IPS-18a (cell line): Measurements from ENCODE around the gene BMERB1.
"Not testable (repeated sequence)": the region's sequence is repeated elsewhere in the genome, so short reads cannot be mapped to it uniquely, and the experiment has no call there.

Experiments used
- H3K27ac ChIP-seq: one replicate; pipeline ENCODE4 v1.5.1; 2013; ENCODE audit warnings: low read length
- H3K27me3 ChIP-seq: one replicate; pipeline ENCODE4 v1.6.1; 2013; ENCODE audit warnings: mild to moderate bottlenecking, low read length; ENCODE audit not compliant: control insufficient read depth, insufficient read depth
- H3K36me3 ChIP-seq: one replicate; pipeline ENCODE4 v1.6.1; 2013; ENCODE audit warnings: low read depth, low read length; ENCODE audit not compliant: control insufficient read depth
- H3K4me1 ChIP-seq: one replicate; pipeline ENCODE4 v1.6.1; 2013; ENCODE audit warnings: low read depth, low read length; ENCODE audit not compliant: control insufficient read depth
- H3K4me3 ChIP-seq: one replicate; pipeline ENCODE4 v1.5.1; 2013; ENCODE audit warnings: low read length
- H3K9ac ChIP-seq: one replicate; pipeline ENCODE4 v1.6.1; 2013; ENCODE audit warnings: mild to moderate bottlenecking, low read length, moderate library complexity
- H3K9me3 ChIP-seq: one replicate; pipeline ENCODE4 v1.6.1; 2013; ENCODE audit warnings: low read depth, low read length; ENCODE audit not compliant: control insufficient read depth

Gene BMERB1

DNA sequence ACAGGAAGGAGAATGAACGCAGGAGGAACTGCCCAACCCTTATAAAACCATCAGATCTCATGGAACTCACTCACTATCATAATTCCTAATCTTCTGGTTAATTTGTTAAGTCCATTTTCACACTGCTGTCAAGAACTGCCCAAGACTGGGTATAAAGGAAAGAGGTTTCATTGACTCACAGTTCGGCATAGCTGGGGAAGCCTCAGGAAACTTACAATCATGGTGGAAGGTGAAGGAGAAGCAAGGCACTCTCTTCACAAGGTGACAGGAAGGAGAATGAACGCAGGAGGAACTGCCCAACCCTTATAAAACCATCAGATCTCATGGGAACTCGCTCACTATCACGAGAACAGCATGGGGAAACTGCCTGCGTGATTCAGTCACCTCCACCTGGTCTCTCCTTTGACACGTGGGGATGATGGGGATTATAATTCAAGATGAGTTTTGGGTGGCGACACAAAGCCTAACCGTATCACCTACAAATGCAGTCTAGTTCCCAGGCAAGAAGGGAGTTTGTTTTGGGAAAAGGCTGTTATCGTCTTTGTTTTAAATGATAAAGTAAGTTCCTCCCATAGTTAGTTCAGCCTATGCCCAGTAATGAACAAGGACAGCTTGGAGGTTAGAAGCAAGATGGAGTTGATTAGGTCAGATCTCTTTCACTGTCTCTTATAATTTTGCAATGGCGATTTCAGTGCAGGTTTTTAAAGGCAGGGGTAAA lies 139.7 kb downstream of the BMERB1 start:
- H3K9me3 ChIP-seq, H3K36me3 ChIP-seq, H3K27me3 ChIP-seq, H3K27ac ChIP-seq, H3K9ac ChIP-seq, H3K4me1 ChIP-seq, H3K4me3 ChIP-seq: not testable (repeated sequence)

DNA sequence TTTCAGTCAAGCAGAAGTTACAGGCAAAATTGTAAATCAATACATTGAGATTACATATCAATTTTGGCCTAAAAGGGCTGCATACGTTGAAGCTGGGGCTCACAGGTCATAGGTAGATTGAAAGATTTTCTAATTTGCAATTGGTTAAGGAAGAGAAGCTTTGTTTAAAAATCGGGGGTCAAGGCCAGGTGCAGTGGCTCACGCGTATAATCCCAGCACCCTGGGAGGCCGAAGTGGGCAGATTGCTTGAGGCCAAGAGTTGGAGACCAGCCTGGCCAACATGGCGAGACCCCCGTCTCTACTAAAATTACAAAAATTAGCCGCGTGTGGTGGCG lies 140.2 kb downstream of the BMERB1 start:
- Histone ChIP-seq H3K27ac (no peak overlapping the region), H3K36me3 (no peaks in the 10 kb centered on the region), H3K4me3 (no peak overlapping the region), H3K27me3 (no peaks in the 10 kb centered on the region), H3K4me1 (peaks cover 9% of the 10 kb centered on the region), H3K9me3 (no peaks in the 10 kb centered on the region), H3K9ac (no peak overlapping the region)

DNA sequence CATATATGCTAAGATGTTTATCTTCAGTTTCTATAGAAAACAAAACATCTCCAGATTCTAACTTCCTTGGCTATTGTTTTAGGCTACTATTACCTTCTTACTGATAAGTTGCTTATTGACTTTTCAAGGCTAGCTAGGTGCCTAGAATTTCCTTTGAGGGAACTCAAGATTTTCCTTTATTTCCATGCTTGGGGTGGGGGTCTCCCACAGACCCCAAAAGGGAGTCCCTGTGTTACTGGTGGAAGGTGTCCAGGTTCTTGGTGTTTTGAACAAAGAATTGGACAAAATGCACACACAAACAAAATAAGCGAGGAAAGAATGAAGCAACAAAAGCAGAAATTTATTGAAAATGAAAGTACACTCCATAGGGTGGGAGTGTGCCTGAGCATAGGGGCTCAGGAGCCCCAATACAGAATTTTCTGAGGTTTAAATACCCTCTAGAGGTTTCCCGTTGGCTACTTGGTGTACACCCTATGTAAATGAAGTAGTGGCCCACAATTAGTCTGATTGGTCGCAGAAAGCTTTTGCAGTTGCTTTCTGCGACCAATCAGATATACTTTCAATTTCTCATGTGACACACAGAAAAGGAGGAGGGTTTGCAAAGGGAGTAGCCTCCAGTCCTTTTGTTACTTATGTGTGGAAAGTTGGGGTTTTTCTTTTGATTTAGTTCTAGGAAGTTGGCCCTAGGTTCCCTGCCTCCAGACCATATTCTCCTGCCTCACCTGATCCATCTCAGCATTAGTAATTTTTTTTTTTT lies 141.1 kb downstream of the BMERB1 start:
- Histone ChIP-seq H3K27ac (no peak overlapping the region), H3K9ac (no peak overlapping the region), H3K9me3 (no peaks in the 10 kb centered on the region), H3K36me3 (no peaks in the 10 kb centered on the region), H3K27me3 (no peaks in the 10 kb centered on the region), H3K4me1 (peaks cover 9% of the 10 kb centered on the region), H3K4me3 (no peak overlapping the region)

DNA sequence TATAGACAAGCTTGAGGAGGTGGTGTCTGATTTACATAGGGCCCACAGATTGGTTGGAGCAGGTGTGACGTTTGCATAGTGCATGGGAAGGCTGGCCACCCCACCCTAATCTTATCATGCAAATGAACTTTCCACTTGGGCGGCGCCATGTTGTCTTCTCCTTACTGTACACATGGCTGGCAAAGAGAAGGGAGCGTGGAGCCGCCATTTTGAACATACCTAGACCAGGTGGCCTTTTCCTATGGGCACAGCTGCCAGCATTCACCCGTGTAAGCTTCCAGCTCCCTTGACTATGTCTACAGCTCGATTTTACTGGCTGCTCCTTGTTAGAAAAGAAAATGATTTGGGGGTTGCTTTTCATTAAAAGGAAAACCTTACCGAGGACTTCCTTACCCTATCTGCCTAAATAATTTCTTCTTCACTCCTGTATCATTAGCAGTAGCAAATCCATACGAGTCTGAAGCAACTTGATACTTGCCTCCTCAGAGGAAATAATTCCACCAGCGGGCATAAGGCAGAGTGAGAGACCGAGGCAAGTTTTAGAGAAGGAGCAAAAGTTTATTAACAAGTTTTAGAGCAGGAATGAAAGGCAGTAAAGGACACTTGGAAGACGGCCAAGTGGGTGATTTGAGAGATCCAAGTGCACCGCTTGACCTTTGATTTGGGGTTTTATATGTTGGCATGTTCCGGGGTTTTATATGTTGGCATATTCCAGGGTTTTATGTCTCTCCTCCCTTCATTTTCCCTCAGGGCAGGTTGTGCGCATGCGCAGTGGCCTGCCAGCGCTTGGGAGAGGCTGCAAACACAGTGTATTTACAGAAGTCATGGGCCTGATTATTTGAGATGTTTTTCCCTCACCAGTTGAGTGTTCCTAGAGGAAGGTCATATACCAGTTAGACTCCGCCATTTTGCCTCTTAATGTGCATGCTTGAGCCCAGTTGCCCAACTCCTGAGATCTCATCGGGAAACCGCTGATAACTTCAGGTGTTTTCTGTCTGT lies 142.9 kb downstream of the BMERB1 start:
- peaks cover 1% of the 10 kb centered on the region for H3K4me1 ChIP-seq
- H3K9ac ChIP-seq: no peak overlapping the region
- no peak overlapping the region for H3K4me3 ChIP-seq
- no peaks in the 10 kb centered on the region for H3K27me3 ChIP-seq
- no peaks in the 10 kb centered on the region for H3K9me3 ChIP-seq
- peaks cover 6% of the 10 kb centered on the region for H3K36me3 ChIP-seq
- no peak overlapping the region for H3K27ac ChIP-seq

DNA sequence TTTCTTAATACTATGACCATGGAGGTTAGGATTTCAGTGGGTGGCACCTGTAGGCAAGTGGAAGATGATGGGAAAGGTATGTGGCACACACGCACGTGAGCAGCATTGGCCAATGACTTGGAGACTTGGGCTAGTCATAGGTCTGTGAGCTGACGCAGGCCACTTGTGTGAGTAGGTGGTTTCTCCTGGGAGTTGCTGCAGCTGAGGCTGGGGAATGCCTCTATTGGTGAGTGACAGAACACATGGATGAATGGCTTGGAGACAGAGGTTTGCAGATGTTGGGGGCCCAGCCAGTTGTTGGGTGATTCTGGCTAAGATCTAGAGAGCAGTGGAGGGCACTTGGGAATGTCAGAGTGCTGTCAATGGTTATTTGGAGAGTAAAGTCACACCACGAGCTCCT lies 144.4 kb downstream of the BMERB1 start:
- Histone ChIP-seq H3K9ac (no peak overlapping the region), H3K36me3 (peaks cover 7% of the 10 kb centered on the region), H3K27ac (no peak overlapping the region), H3K4me1 (no peaks in the 10 kb centered on the region), H3K4me3 (no peak overlapping the region), H3K27me3 (no peaks in the 10 kb centered on the region), H3K9me3 (no peaks in the 10 kb centered on the region)

DNA sequence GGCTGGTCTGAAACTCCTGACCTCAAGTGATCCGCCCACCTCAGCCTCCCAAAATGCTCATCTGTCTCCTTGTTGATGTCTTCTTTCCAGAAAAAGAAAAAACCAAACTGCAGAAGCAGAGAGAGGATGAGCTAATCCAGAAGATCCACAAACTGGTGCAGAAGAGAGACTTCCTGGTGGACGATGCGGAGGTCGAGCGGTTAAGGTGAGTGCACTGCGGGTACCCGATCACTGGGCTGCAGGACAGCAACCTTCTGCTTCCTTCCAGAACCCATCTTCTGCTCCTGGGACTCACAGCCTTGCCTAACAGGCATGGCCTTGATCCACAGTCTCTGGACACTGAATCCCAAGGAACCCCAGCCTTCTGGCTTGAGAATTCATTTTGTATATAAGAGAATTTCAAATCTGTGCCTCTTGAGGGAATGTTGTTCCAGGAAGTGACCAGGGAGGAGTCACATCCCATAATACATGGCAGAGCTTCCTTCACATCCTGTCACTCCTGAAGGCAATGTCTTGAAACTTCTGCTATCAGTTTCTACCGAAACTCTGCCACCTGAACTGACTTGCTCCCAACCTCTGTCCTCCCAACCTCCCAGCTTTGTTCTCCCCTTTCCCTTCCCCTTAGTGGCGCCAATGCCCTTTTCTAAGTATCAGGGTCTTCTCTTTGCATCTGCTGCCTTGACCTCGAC lies 146.9 kb downstream of the BMERB1 start:
- no peaks in the 10 kb centered on the region for H3K4me1 ChIP-seq
- H3K36me3 ChIP-seq: peaks cover 9% of the 10 kb centered on the region
- no peak overlapping the region for H3K4me3 ChIP-seq
- no peaks in the 10 kb centered on the region for H3K9me3 ChIP-seq
- no peak overlapping the region for H3K9ac ChIP-seq
- no peaks in the 10 kb centered on the region for H3K27me3 ChIP-seq
- no peak overlapping the region for H3K27ac ChIP-seq

DNA sequence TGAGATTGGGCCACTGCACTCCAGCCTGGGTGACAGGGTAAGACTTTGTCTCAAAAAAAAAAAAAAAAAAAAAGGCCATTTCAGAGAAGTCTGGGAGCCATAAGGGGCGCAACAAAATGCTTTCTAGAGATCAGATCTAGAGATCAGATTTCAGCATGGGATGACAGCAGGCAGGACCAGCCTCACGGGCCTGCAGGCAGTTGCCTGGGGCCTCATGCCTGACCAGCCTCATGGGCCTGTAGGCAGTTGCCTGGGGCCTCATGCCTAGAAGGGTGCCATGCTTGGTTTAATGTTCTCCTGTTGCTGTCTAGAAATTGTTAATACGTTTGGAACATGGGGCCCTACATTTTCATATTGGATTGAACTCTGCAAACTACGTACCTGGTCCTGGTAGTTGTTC lies 149.1 kb downstream of the BMERB1 start:
- Histone ChIP-seq H3K4me1 (no peaks in the 10 kb centered on the region), H3K27me3 (no peaks in the 10 kb centered on the region), H3K27ac (no peak overlapping the region), H3K9me3 (no peaks in the 10 kb centered on the region), H3K9ac (no peak overlapping the region), H3K36me3 (peaks cover 9% of the 10 kb centered on the region), H3K4me3 (no peak overlapping the region)

DNA sequence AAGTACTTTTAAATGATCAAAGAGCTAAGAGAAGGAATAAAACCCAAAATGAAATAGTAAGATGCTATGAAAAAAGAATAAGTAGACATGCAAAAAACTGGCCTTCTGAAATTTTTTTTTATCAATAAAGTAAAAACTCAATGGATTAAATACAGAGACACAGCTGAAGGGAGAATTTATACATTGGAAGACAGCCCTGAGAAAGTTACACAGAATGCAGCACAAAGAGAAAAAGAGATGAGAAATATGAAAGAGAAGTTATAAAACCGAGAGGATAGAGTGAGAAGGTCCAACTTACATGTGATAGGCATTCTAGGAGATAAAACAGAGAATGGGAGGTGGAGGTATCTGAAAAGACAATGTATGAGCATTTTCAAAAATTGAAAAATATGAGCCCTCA lies 151.6 kb downstream of the BMERB1 start:
- no peaks in the 10 kb centered on the region for H3K27me3 ChIP-seq
- no peak overlapping the region for H3K27ac ChIP-seq
- no peaks in the 10 kb centered on the region for H3K9me3 ChIP-seq
- no peaks in the 10 kb centered on the region for H3K4me1 ChIP-seq
- peaks cover 9% of the 10 kb centered on the region for H3K36me3 ChIP-seq
- H3K9ac ChIP-seq: no peak overlapping the region
- H3K4me3 ChIP-seq: no peak overlapping the region

DNA sequence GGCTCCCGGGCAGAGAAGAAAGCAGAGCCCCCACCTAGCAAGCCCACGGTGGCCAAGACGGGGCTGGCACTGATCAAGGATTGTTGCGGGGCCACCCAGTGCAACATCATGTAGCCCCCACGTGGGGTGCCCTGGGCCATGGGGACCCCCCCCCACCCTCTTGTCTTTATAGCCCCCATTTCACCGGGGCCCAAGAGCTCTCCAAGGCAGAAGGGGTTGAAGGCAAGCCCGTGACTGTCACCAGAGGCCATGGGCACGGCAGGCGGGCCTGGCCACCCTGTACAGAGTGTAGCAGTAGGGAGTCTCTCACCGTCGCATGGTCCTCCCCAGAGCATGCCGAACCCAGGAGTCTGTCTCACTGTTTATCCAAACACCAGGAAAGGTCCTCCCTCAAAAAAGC lies 152.3 kb downstream of the BMERB1 start:
- no peaks in the 10 kb centered on the region for H3K27me3 ChIP-seq
- no peak overlapping the region for H3K9ac ChIP-seq
- H3K9me3 ChIP-seq: no peaks in the 10 kb centered on the region
- peaks cover 3% of the 10 kb centered on the region for H3K36me3 ChIP-seq
- no peak overlapping the region for H3K27ac ChIP-seq
- H3K4me3 ChIP-seq: no peak overlapping the region
- H3K4me1 ChIP-seq: no peaks in the 10 kb centered on the region

DNA sequence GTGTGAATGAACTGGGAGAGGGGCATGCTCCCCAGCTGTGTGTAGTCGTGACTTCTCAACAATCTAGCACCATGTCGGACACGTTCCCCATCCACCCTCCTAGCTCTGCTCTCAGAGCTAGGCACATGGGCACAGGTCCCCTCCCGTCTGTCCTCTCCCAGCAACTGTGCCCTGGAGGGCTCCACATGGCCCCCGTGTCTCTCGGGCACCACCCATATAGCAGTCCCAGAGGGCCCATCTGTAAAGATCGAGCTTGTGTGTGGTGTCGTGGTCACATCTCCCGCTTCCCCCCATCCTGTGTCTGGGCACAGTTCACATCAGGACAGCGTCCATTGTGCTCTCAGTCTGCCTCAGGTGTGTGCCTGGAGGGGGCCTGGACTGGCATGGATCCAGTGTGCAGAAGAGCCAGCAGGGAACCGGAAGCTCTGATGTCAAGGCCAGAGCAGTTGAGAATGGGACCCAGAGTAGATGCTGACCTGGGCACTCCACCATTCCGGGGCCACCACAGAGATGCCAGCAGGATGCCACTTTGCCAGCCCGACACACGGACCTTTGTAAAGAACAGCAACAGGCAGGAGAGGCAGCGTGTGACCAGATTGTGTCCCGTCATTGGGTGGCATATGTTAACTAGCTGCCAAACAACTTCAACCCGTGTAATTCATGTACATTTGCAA lies 152.9 kb downstream of the BMERB1 start:
- H3K4me1 ChIP-seq: no peaks in the 10 kb centered on the region
- no peak overlapping the region for H3K9ac ChIP-seq

More for the DNA sequence above, 152.9 kb downstream of the BMERB1 start:
- peaks cover 2% of the 10 kb centered on the region for H3K36me3 ChIP-seq
- H3K27me3 ChIP-seq: no peaks in the 10 kb centered on the region
- H3K4me3 ChIP-seq: no peak overlapping the region
- no peaks in the 10 kb centered on the region for H3K9me3 ChIP-seq
- H3K27ac ChIP-seq: no peak overlapping the region
